NT2/D1 (cell line): Measurements from ENCODE around the gene TMEM94.

ENCODE experiments used
- YY1 ChIP-seq: IDR thresholded peaks from 2 replicates; pipeline ENCODE4 v1.6.1; 2011; ENCODE audit not compliant: insufficient read length, insufficient read depth
- ZNF274 ChIP-seq: IDR thresholded peaks from 2 replicates; pipeline ENCODE4 v1.6.1; 2011; ENCODE audit warnings: mild to moderate bottlenecking, low read depth, low read length

GRCh38 chr17:75518201-75518600 is 61.8 kb downstream of the TMEM94 start:
- no peak for TF ChIP-seq ZNF274
- no peak for TF ChIP-seq YY1
